HEK293 (cell line): ENCODE results near the gene PRPF6.

Experiments
- CTCF ChIA-PET: fragments of 350-600 bp; formaldehyde crosslinking; extraction: SDS; loops from one replicate; lab custom pipeline; 2021; ENCODE audit warnings: antibody characterized with exemption; lab: Yijun Ruan, JAX
- POLR2A ChIA-PET: fragments of 300-600 bp; formaldehyde crosslinking; extraction: SDS; loops from one replicate; lab custom pipeline; 2020; ENCODE audit warnings: antibody characterized with exemption, inconsistent platforms; lab: Yijun Ruan, JAX
- H3K27ac ChIP-seq: fragments of 200-500 bp; sonication (Bioruptor generic); 2 replicates; pipeline ENCODE4 v1.5.1; 2014; ENCODE audit warnings: low read depth, low read length, control low read depth, inconsistent platforms; ENCODE audit errors: extremely low read depth
- H3K36me3 ChIP-seq, 2 experiments: fragments of 200-500 bp in 1 of 2; sonication (Bioruptor generic) in 1 of 2; 1 replicate in 1 of 2; 2 replicates in 1 of 2; pipeline ENCODE4 v1.5.1; 2014 to 2017; ENCODE audit warnings: inconsistent platforms in 2 of 2, low read length in 2 of 2; ENCODE audit not compliant: control insufficient read depth in 2 of 2, insufficient read depth in 1 of 2
- H3K4me1 ChIP-seq: fragments of 200-500 bp; sonication (Bioruptor generic); 2 replicates; pipeline ENCODE4 v1.5.1; 2014; ENCODE audit warnings: mild to moderate bottlenecking, low read length, inconsistent platforms; ENCODE audit not compliant: control insufficient read depth, insufficient read depth
- H3K4me3 ChIP-seq: 2 replicates; pipeline ENCODE4 v1.5.1; 2011; ENCODE audit warnings: low read depth, mild to moderate bottlenecking, control low read depth, low read length, moderate library complexity
- H3K9me3 ChIP-seq: fragments of 200-500 bp; sonication (Bioruptor generic); 2 replicates; pipeline ENCODE4 v1.5.1; 2014; ENCODE audit warnings: low read depth, low read length, inconsistent platforms; ENCODE audit not compliant: control insufficient read depth, insufficient read depth
- BCL6B ChIP-seq: fragments of 450-650 bp; formaldehyde crosslinking; IDR thresholded peaks from 2 replicates; pipeline ENCODE4 v1.5.1; 2017; ENCODE audit warnings: missing biosample characterization, missing genetic modification characterization
- GLI2 ChIP-seq: fragments of 450-650 bp; formaldehyde crosslinking; IDR thresholded peaks from 2 replicates; pipeline ENCODE4; 2017; ENCODE audit warnings: missing biosample characterization, missing genetic modification characterization, low read depth, borderline replicate concordance
- IKZF3 ChIP-seq: fragments of 450-650 bp; IDR thresholded peaks from 2 replicates; pipeline ENCODE4 v1.5.0; 2018; ENCODE audit warnings: missing biosample characterization, mild to moderate bottlenecking, missing genetic modification characterization, moderate library complexity
- KLF10 ChIP-seq: fragments of 450-650 bp; IDR thresholded peaks from 2 replicates; pipeline ENCODE4 v1.5.1; 2018; ENCODE audit warnings: missing biosample characterization, mild to moderate bottlenecking, missing genetic modification characterization
- KLF16 ChIP-seq: fragments of 450-650 bp; formaldehyde crosslinking; IDR thresholded peaks from 2 replicates; pipeline ENCODE4 v1.5.1; 2017; ENCODE audit warnings: missing biosample characterization, missing genetic modification characterization
- KLF7 ChIP-seq: fragments of 450-650 bp; formaldehyde crosslinking; IDR thresholded peaks from 2 replicates; pipeline ENCODE4 v1.5.1; 2016; ENCODE audit warnings: missing biosample characterization, missing genetic modification characterization, borderline replicate concordance
- PATZ1 ChIP-seq: fragments of 450-650 bp; formaldehyde crosslinking; IDR thresholded peaks from 2 replicates; pipeline ENCODE4 v1.5.1; 2016; ENCODE audit warnings: missing biosample characterization, missing genetic modification characterization
- WT1 ChIP-seq: fragments of 450-650 bp; formaldehyde crosslinking; IDR thresholded peaks from 2 replicates; pipeline ENCODE4 v1.5.1; 2016; ENCODE audit warnings: missing biosample characterization, missing genetic modification characterization
- ZBTB26 ChIP-seq: fragments of 450-650 bp; formaldehyde crosslinking; optimal IDR thresholded peaks from 2 replicates; pipeline ENCODE3; 2016; ENCODE audit warnings: missing biosample characterization, mild to moderate bottlenecking, missing genetic modification characterization
- ZBTB8A ChIP-seq: fragments of 450-650 bp; formaldehyde crosslinking; IDR thresholded peaks from 2 replicates; pipeline ENCODE4 v1.5.1; 2016; ENCODE audit warnings: missing biosample characterization, missing genetic modification characterization
- ZNF132 ChIP-seq: fragments of 450-650 bp; formaldehyde crosslinking; IDR thresholded peaks from 2 replicates; pipeline ENCODE4 v1.5.1; 2017; ENCODE audit warnings: missing biosample characterization, missing genetic modification characterization, borderline replicate concordance
- ZNF214 ChIP-seq: fragments of 450-650 bp; formaldehyde crosslinking; IDR thresholded peaks from 2 replicates; pipeline ENCODE4 v1.5.1; 2017; ENCODE audit warnings: missing biosample characterization, mild to moderate bottlenecking, missing genetic modification characterization, borderline replicate concordance
- ZNF266 ChIP-seq: fragments of 450-650 bp; formaldehyde crosslinking; IDR thresholded peaks from 2 replicates; pipeline ENCODE4 v1.5.1; 2016; ENCODE audit warnings: missing biosample characterization, missing genetic modification characterization, low read depth
- ZNF335 ChIP-seq: fragments of 450-650 bp; formaldehyde crosslinking; conservative IDR thresholded peaks from 2 replicates; pipeline ENCODE4 v1.5.1; 2016; ENCODE audit warnings: missing biosample characterization, missing genetic modification characterization
- ZNF391 ChIP-seq: fragments of 450-650 bp; formaldehyde crosslinking; IDR thresholded peaks from 2 replicates; pipeline ENCODE4 v1.5.1; 2016; ENCODE audit warnings: low read depth, missing biosample characterization, missing genetic modification characterization, borderline replicate concordance
- ZNF416 ChIP-seq: fragments of 450-650 bp; formaldehyde crosslinking; IDR thresholded peaks from 2 replicates; pipeline ENCODE4 v1.5.1; 2016; ENCODE audit warnings: missing biosample characterization, missing genetic modification characterization
- ZNF561 ChIP-seq: fragments of 450-650 bp; IDR thresholded peaks from 2 replicates; pipeline ENCODE4 v1.5.1; 2018; ENCODE audit warnings: missing biosample characterization, missing genetic modification characterization, borderline replicate concordance
- ZNF654 ChIP-seq: fragments of 450-650 bp; formaldehyde crosslinking; IDR thresholded peaks from 2 replicates; pipeline ENCODE4 v1.5.1; 2016; ENCODE audit warnings: low read depth, missing biosample characterization, missing genetic modification characterization
- TF ChIP-seq, protein P1 (sequence below): fragments of 450-650 bp; formaldehyde crosslinking; IDR thresholded peaks from 2 replicates; pipeline ENCODE4 v1.5.1; 2016; ENCODE audit warnings: missing biosample characterization, missing genetic modification characterization
- TF ChIP-seq, protein P2 (sequence below): fragments of 450-650 bp; formaldehyde crosslinking; conservative IDR thresholded peaks from 2 replicates; pipeline ENCODE4 v1.5.1; 2016; ENCODE audit warnings: low read depth, missing biosample characterization, missing genetic modification characterization

PRPF6 gene

DNA sequence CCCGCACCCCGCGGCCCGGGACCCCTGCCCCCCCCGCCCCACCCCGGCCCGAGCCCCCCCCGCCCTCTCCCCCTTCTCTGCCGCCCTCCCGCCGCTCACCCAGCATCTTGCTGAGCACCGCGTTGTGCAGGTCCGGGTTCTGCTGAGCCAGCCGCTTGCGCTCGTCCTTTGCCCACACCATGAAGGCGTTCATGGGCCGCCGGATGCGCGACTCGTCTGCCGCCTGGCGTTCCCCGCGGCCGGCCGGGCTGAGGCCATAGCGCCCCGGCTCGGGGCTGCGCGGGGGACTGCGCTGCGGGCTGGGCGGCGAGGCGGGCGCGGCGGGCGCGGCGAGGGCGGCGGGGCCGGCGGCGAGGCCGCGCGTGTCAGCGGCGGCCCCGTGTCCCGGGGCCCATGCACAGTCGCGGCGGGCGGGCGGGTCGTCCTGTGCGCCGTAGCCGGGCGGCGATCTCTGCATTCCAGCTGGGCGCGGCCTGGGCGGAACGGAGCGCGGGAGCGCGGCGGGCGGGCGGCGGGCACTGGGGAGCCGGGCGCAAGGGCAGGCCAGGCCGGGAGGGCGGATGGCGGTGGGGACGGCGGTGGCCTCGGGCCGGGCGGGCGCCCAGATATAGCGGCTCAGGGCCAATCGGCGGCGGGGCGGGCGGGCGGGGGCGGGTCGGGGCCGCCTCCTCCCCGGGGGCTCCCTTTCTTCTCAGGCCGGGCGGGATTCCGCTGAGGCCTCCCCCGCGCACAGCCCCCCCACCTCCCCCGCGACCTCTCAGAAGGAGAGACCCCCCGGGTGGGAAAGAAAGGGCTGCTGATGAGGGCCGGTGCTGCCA lies 68.3 kb downstream of the PRPF6 start, which contains the start of gene SOX18:
Gene SOX18, minus strand, starts transcription at position 580 of the 818 bp plus-strand sequence. Its CDS starts 123 bp downstream, at position 457.
- POLR2A ChIA-PET, result interaction anchor here (0.9 to 1.4 kb wide), 2 partner anchors 10 kb away, joined by 3 to 4 read pairs; no protein-coding TSS in a partner anchor
- CTCF ChIA-PET, result interaction anchor here (1.3 kb wide), 1 partner anchor 10 kb away, joined by 7 read pairs; no protein-coding TSS in a partner anchor
- Histone ChIP-seq H3K36me3 (peaks cover 0 to 5% of the 10 kb centered on the region in 2 experiments; a peak in 1 of 3 replicates), H3K27ac (peak within 1 kb of the TSS; percentile 24; the same call in 1 of the 2 replicates), H3K4me3 (peak within 1 kb of the TSS; percentile 36), H3K4me1 (peaks cover 6% of the 10 kb centered on the region), H3K9me3 (no peaks in the 10 kb centered on the region)
- TF ChIP-seq ZBTB8A (tag by site-specific recombination), result peak; percentile 44; the same call in 1 of the 2 replicates
- TF ChIP-seq ZBTB26 (tag by site-specific recombination), result peak; percentile 31
- TF ChIP-seq ZNF132 (tag by site-specific recombination), result no peak
- TF ChIP-seq ZNF654, result no peak

GRCh38 chr20:64049878-64050260 lies 68.9 kb downstream of the PRPF6 start:
- CTCF ChIA-PET, result interaction anchor here (1.3 kb wide), 1 partner anchor 10 kb away, joined by 7 read pairs; no protein-coding TSS in a partner anchor
- Histone ChIP-seq H3K9me3 (no peaks in the 10 kb centered on the region), H3K4me1 (peaks cover 6% of the 10 kb centered on the region), H3K27ac (peak overlapping the region; percentile 22; the same call in 1 of the 2 replicates), H3K4me3 (peak overlapping the region; percentile 19), H3K36me3 (peaks cover 0 to 5% of the 10 kb centered on the region in 2 experiments; a peak in 1 of 3 replicates)
- POLR2A ChIA-PET, result interaction anchor here (0.9 kb wide), 1 partner anchor 10 kb away, joined by 3 read pairs; no protein-coding TSS in a partner anchor
- TF ChIP-seq ZBTB8A (tag by site-specific recombination) (peak; percentile 75), ZNF391 (no peak), ZNF335 (peak; percentile 91), KLF16 (tag by site-specific recombination) (0 out of 2 replicates have a peak, but pooled peaks have one; percentile 30), GLI2 (tag by site-specific recombination) (no peak), PATZ1 (peak; percentile 78), IKZF3 (tag by site-specific recombination) (peak; percentile 50; the same call in 1 of the 2 replicates), ZNF561 (tag by site-specific recombination) (peak; percentile 62), KLF7 (tag by site-specific recombination) (peak; percentile 54; the same call in 1 of the 2 replicates), ZNF214 (no peak), ZNF416 (tag by site-specific recombination) (no peak), BCL6B (tag by site-specific recombination) (peak; percentile 13; the same call in 1 of the 2 replicates), WT1 (tag by site-specific recombination) (peak; percentile 84), ZNF266 (tag by site-specific recombination) (no peak), KLF10 (tag by site-specific recombination) (no peak)
- TF ChIP-seq, protein P1, sequence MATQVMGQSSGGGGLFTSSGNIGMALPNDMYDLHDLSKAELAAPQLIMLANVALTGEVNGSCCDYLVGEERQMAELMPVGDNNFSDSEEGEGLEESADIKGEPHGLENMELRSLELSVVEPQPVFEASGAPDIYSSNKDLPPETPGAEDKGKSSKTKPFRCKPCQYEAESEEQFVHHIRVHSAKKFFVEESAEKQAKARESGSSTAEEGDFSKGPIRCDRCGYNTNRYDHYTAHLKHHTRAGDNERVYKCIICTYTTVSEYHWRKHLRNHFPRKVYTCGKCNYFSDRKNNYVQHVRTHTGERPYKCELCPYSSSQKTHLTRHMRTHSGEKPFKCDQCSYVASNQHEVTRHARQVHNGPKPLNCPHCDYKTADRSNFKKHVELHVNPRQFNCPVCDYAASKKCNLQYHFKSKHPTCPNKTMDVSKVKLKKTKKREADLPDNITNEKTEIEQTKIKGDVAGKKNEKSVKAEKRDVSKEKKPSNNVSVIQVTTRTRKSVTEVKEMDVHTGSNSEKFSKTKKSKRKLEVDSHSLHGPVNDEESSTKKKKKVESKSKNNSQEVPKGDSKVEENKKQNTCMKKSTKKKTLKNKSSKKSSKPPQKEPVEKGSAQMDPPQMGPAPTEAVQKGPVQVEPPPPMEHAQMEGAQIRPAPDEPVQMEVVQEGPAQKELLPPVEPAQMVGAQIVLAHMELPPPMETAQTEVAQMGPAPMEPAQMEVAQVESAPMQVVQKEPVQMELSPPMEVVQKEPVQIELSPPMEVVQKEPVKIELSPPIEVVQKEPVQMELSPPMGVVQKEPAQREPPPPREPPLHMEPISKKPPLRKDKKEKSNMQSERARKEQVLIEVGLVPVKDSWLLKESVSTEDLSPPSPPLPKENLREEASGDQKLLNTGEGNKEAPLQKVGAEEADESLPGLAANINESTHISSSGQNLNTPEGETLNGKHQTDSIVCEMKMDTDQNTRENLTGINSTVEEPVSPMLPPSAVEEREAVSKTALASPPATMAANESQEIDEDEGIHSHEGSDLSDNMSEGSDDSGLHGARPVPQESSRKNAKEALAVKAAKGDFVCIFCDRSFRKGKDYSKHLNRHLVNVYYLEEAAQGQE (tag by site-specific recombination), result no peak
- TF ChIP-seq, protein P2, sequence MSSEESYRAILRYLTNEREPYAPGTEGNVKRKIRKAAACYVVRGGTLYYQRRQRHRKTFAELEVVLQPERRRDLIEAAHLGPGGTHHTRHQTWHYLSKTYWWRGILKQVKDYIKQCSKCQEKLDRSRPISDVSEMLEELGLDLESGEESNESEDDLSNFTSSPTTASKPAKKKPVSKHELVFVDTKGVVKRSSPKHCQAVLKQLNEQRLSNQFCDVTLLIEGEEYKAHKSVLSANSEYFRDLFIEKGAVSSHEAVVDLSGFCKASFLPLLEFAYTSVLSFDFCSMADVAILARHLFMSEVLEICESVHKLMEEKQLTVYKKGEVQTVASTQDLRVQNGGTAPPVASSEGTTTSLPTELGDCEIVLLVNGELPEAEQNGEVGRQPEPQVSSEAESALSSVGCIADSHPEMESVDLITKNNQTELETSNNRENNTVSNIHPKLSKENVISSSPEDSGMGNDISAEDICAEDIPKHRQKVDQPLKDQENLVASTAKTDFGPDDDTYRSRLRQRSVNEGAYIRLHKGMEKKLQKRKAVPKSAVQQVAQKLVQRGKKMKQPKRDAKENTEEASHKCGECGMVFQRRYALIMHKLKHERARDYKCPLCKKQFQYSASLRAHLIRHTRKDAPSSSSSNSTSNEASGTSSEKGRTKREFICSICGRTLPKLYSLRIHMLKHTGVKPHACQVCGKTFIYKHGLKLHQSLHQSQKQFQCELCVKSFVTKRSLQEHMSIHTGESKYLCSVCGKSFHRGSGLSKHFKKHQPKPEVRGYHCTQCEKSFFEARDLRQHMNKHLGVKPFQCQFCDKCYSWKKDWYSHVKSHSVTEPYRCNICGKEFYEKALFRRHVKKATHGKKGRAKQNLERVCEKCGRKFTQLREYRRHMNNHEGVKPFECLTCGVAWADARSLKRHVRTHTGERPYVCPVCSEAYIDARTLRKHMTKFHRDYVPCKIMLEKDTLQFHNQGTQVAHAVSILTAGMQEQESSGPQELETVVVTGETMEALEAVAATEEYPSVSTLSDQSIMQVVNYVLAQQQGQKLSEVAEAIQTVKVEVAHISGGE (tag by site-specific recombination), result no peak
